Subcutaneous abdominal adipose tissue (tissue), 5 donors: ENCODE results near the gene EFS.
A peak's percentile ranks its signal among the peaks of the same experiment; 100 is the strongest.

Experiments used
- H3K27ac ChIP-seq: one replicate; pipeline ENCODE4 v1.7.0; 2013; ENCODE audit warnings: low read depth, mild to moderate bottlenecking, inconsistent platforms, low read length, moderate library complexity
- H3K27me3 ChIP-seq, 5 donors: one replicate each; pipeline ENCODE4 v1.7.0; 2013; ENCODE audit warnings: low read length in 5 of 5, inconsistent platforms in 1 of 5; ENCODE audit not compliant: control insufficient read depth in 5 of 5, insufficient read depth in 4 of 5
- H3K36me3 ChIP-seq, 5 donors: one replicate each; pipeline ENCODE4 v1.7.0; 2013; ENCODE audit warnings: low read length in 5 of 5; ENCODE audit not compliant: control insufficient read depth in 5 of 5, insufficient read depth in 5 of 5
- H3K4me1 ChIP-seq, 5 donors: one replicate each; pipeline ENCODE4 v1.7.0; 2013; ENCODE audit warnings: low read length in 5 of 5, mild to moderate bottlenecking in 3 of 5, moderate library complexity in 1 of 5; ENCODE audit not compliant: control insufficient read depth in 5 of 5, insufficient read depth in 5 of 5
- H3K4me3 ChIP-seq, 5 donors: one replicate each; pipeline ENCODE4 v1.7.0; 2013; ENCODE audit warnings: low read length in 5 of 5, low read depth in 1 of 5
- H3K9ac ChIP-seq, 5 donors: one replicate each; pipeline ENCODE4 v1.7.0; 2013; ENCODE audit warnings: low read length in 5 of 5, mild to moderate bottlenecking in 4 of 5, moderate library complexity in 3 of 5
- H3K9me3 ChIP-seq, 5 donors: one replicate each; pipeline ENCODE4 v1.7.0; 2013; ENCODE audit warnings: low read length in 5 of 5; ENCODE audit not compliant: control insufficient read depth in 5 of 5
- donor health status: healthy.
- donor health status: healthy.
- donor health status: healthy.
- donor health status: healthy.
- donor health status: healthy.

The EFS gene

GRCh38 chr14:23354990-23355389, 10.0 kb downstream of the EFS start:
- Histone ChIP-seq H3K9me3 (no peaks in the 10 kb centered on the region), H3K9ac (no peak overlapping the region), H3K27ac (no peak overlapping the region), H3K36me3 (peaks cover 0 to 25% (median 13%) of the 10 kb centered on the region in 5 donors), H3K27me3 (peaks cover 2 to 19% (median 10%) of the 10 kb centered on the region in 5 donors), H3K4me1 (peaks cover 2 to 18% (median 17%) of the 10 kb centered on the region in 5 donors), H3K4me3 (no peak overlapping the region)

GRCh38 chr14:23353433-23353780, 11.6 kb downstream of the EFS start:
- Histone ChIP-seq H3K9me3 (no peaks in the 10 kb centered on the region), H3K4me3 (no peak overlapping the region), H3K9ac (no peak overlapping the region), H3K4me1 (peaks cover 2 to 18% (median 17%) of the 10 kb centered on the region in 5 donors), H3K36me3 (peaks cover 0 to 15% (median 7%) of the 10 kb centered on the region in 5 donors), H3K27ac (no peak overlapping the region), H3K27me3 (peaks cover 2 to 19% (median 10%) of the 10 kb centered on the region in 5 donors)

- peaks cover 2 to 19% (median 10%) of the 10 kb centered on the region in 5 donors for H3K27me3 ChIP-seq
- no peak within 1 kb of the TSS for H3K27ac ChIP-seq
- H3K36me3 ChIP-seq, result peaks cover 0 to 9% (median 7%) of the 10 kb centered on the region in 5 donors
- no peaks in the 10 kb centered on the region for H3K9me3 ChIP-seq
- H3K9ac ChIP-seq, result peak within 1 kb of the TSS in 2 of 5 donors; percentile 23 to 45
- H3K4me3 ChIP-seq, result peak within 1 kb of the TSS; percentile 37 to 68 (median 63)
- peaks cover 2 to 18% (median 17%) of the 10 kb centered on the region in 5 donors for H3K4me1 ChIP-seq
These were observed 12.2 kb downstream of the EFS start, which contains the start of gene SLC22A17 for GRCh38 chr14:23352506-23353432. TSS of gene SLC22A17 (minus strand) at chr14:23352887.

- Histone ChIP-seq H3K27me3 (peaks cover 2 to 22% (median 10%) of the 10 kb centered on the region in 5 donors), H3K4me3 (peak overlapping the region in 4 of 5 donors; percentile 58 to 68 (median 64))
These were observed 13.1 kb downstream of the EFS start for GRCh38 chr14:23351681-23352505.

GRCh38 chr14:23349156-23349845, 15.7 kb downstream of the EFS start:
- no peak overlapping the region for H3K9ac ChIP-seq
- peaks cover 2 to 18% (median 17%) of the 10 kb centered on the region in 5 donors for H3K4me1 ChIP-seq
- H3K27me3 ChIP-seq, result peaks cover 2 to 20% (median 10%) of the 10 kb centered on the region in 5 donors
- H3K27ac ChIP-seq, result no peak overlapping the region
- H3K4me3 ChIP-seq, result no peak overlapping the region
- H3K36me3 ChIP-seq, result no peaks in the 10 kb centered on the region
- no peaks in the 10 kb centered on the region for H3K9me3 ChIP-seq

More at GRCh38 chr14:23351681-23352505, 13.1 kb downstream of the EFS start:
- peaks cover 0 to 2% (median 0%) of the 10 kb centered on the region in 5 donors for H3K36me3 ChIP-seq
- no peaks in the 10 kb centered on the region for H3K9me3 ChIP-seq
- H3K4me1 ChIP-seq, result peaks cover 2 to 18% (median 17%) of the 10 kb centered on the region in 5 donors
- no peak overlapping the region for H3K27ac ChIP-seq
- peak overlapping the region in 2 of 5 donors; percentile 23 to 45 for H3K9ac ChIP-seq

- Histone ChIP-seq H3K9ac (no peak overlapping the region), H3K27ac (no peak overlapping the region), H3K36me3 (no peaks in the 10 kb centered on the region)
These were observed 16.7 kb downstream of the EFS start for GRCh38 chr14:23348297-23348655.

GRCh38 chr14:23347406-23348296, 17.3 kb downstream of the EFS start:
- H3K9me3 ChIP-seq, result no peaks in the 10 kb centered on the region
- no peaks in the 10 kb centered on the region for H3K36me3 ChIP-seq
- no peak overlapping the region for H3K27ac ChIP-seq
- no peak overlapping the region for H3K9ac ChIP-seq
- H3K27me3 ChIP-seq, result peaks cover 2 to 20% (median 10%) of the 10 kb centered on the region in 5 donors
- peaks cover 0 to 12% (median 11%) of the 10 kb centered on the region in 5 donors for H3K4me1 ChIP-seq
- no peak overlapping the region for H3K4me3 ChIP-seq

More at GRCh38 chr14:23348297-23348655, 16.7 kb downstream of the EFS start:
- no peak overlapping the region for H3K4me3 ChIP-seq
- peaks cover 2 to 20% (median 10%) of the 10 kb centered on the region in 5 donors for H3K27me3 ChIP-seq
- H3K9me3 ChIP-seq, result no peaks in the 10 kb centered on the region
- H3K4me1 ChIP-seq, result peaks cover 2 to 18% (median 17%) of the 10 kb centered on the region in 5 donors

GRCh38 chr14:23346693-23347405, 18.1 kb downstream of the EFS start:
- H3K27me3 ChIP-seq, result peaks cover 2 to 14% (median 6%) of the 10 kb centered on the region in 5 donors
- H3K9me3 ChIP-seq, result no peaks in the 10 kb centered on the region
- no peak overlapping the region for H3K27ac ChIP-seq
- H3K36me3 ChIP-seq, result no peaks in the 10 kb centered on the region
- H3K4me3 ChIP-seq, result no peak overlapping the region
- H3K4me1 ChIP-seq, result peaks cover 0 to 4% (median 3%) of the 10 kb centered on the region in 5 donors
- no peak overlapping the region for H3K9ac ChIP-seq
